HEK293 (cell line): ENCODE measurements around the gene TBCE.

Experiments
- CTCF ChIA-PET: fragments of 350-600 bp; formaldehyde crosslinking; extraction: SDS; loops from one replicate; lab custom pipeline; 2021; ENCODE audit warnings: antibody characterized with exemption; lab: Yijun Ruan, JAX
- POLR2A ChIA-PET: fragments of 300-600 bp; formaldehyde crosslinking; extraction: SDS; loops from one replicate; lab custom pipeline; 2020; ENCODE audit warnings: antibody characterized with exemption, inconsistent platforms; lab: Yijun Ruan, JAX
- H3K27ac ChIP-seq: fragments of 200-500 bp; sonication (Bioruptor generic); 2 replicates; pipeline ENCODE4 v1.5.1; 2014; ENCODE audit warnings: low read depth, low read length, control low read depth, inconsistent platforms; ENCODE audit errors: extremely low read depth
- H3K36me3 ChIP-seq, 2 experiments: fragments of 200-500 bp in 1 of 2; sonication (Bioruptor generic) in 1 of 2; 1 replicate in 1 of 2; 2 replicates in 1 of 2; pipeline ENCODE4 v1.5.1; 2014 to 2017; ENCODE audit warnings: inconsistent platforms in 2 of 2, low read length in 2 of 2; ENCODE audit not compliant: control insufficient read depth in 2 of 2, insufficient read depth in 1 of 2
- H3K4me1 ChIP-seq: fragments of 200-500 bp; sonication (Bioruptor generic); 2 replicates; pipeline ENCODE4 v1.5.1; 2014; ENCODE audit warnings: mild to moderate bottlenecking, low read length, inconsistent platforms; ENCODE audit not compliant: control insufficient read depth, insufficient read depth
- H3K4me3 ChIP-seq: 2 replicates; pipeline ENCODE4 v1.5.1; 2011; ENCODE audit warnings: low read depth, mild to moderate bottlenecking, control low read depth, low read length, moderate library complexity
- H3K9me3 ChIP-seq: fragments of 200-500 bp; sonication (Bioruptor generic); 2 replicates; pipeline ENCODE4 v1.5.1; 2014; ENCODE audit warnings: low read depth, low read length, inconsistent platforms; ENCODE audit not compliant: control insufficient read depth, insufficient read depth
- BCL11A ChIP-seq: fragments of 450-650 bp; formaldehyde crosslinking; IDR thresholded peaks from 2 replicates; pipeline ENCODE4 v1.5.1; 2016; ENCODE audit warnings: low read depth, missing biosample characterization, missing genetic modification characterization
- BCL11B ChIP-seq: fragments of 450-650 bp; formaldehyde crosslinking; IDR thresholded peaks from 2 replicates; pipeline ENCODE4 v1.5.1; 2016; ENCODE audit warnings: low read depth, missing biosample characterization, missing genetic modification characterization
- EGR2 ChIP-seq: fragments of 450-650 bp; formaldehyde crosslinking; IDR thresholded peaks from 2 replicates; pipeline ENCODE4 v1.5.1; 2016; ENCODE audit warnings: low read depth, missing biosample characterization, missing genetic modification characterization
- FEZF1 ChIP-seq: fragments of 450-650 bp; formaldehyde crosslinking; IDR thresholded peaks from 2 replicates; pipeline ENCODE4 v1.5.1; 2016; ENCODE audit warnings: missing biosample characterization, missing genetic modification characterization
- IKZF3 ChIP-seq: fragments of 450-650 bp; IDR thresholded peaks from 2 replicates; pipeline ENCODE4 v1.5.0; 2018; ENCODE audit warnings: missing biosample characterization, mild to moderate bottlenecking, missing genetic modification characterization, moderate library complexity
- KLF8 ChIP-seq: fragments of 450-650 bp; formaldehyde crosslinking; IDR thresholded peaks from 2 replicates; pipeline ENCODE4 v1.5.1; 2016; ENCODE audit warnings: missing biosample characterization, missing genetic modification characterization
- OSR2 ChIP-seq: fragments of 450-650 bp; formaldehyde crosslinking; IDR thresholded peaks from 2 replicates; pipeline ENCODE4 v1.5.1; 2016; ENCODE audit warnings: missing biosample characterization, missing genetic modification characterization
- SCRT1 ChIP-seq: fragments of 450-650 bp; formaldehyde crosslinking; IDR thresholded peaks from 2 replicates; pipeline ENCODE4 v1.5.1; 2016; ENCODE audit warnings: missing biosample characterization, missing genetic modification characterization, borderline replicate concordance
- TRIM28 ChIP-seq: IDR thresholded peaks from 2 replicates; pipeline ENCODE4 v1.6.1; 2011; ENCODE audit warnings: low read length, control low read depth, borderline replicate concordance
- YY1 ChIP-seq: fragments of 450-650 bp; formaldehyde crosslinking; IDR thresholded peaks from 2 replicates; pipeline ENCODE4 v1.5.1; 2018; ENCODE audit warnings: missing biosample characterization, missing genetic modification characterization
- ZBTB17 ChIP-seq: fragments of 450-650 bp; formaldehyde crosslinking; IDR thresholded peaks from 2 replicates; pipeline ENCODE4 v1.5.1; 2016; ENCODE audit warnings: missing biosample characterization, missing genetic modification characterization
- ZBTB20 ChIP-seq: fragments of 450-650 bp; formaldehyde crosslinking; IDR thresholded peaks from 2 replicates; pipeline ENCODE4 v1.5.1; 2016; ENCODE audit warnings: missing biosample characterization, missing genetic modification characterization
- ZEB2 ChIP-seq: fragments of 450-650 bp; formaldehyde crosslinking; IDR thresholded peaks from 2 replicates; pipeline ENCODE4 v1.5.1; 2016; ENCODE audit warnings: missing biosample characterization, missing genetic modification characterization
- ZNF10 ChIP-seq: fragments of 450-650 bp; formaldehyde crosslinking; IDR thresholded peaks from 2 replicates; pipeline ENCODE4 v1.5.1; 2017; ENCODE audit warnings: missing biosample characterization, missing genetic modification characterization
- ZNF121 ChIP-seq: fragments of 450-650 bp; formaldehyde crosslinking; IDR thresholded peaks from 2 replicates; pipeline ENCODE4 v1.5.1; 2016; ENCODE audit warnings: missing biosample characterization, missing genetic modification characterization
- ZNF311 ChIP-seq: fragments of 450-650 bp; formaldehyde crosslinking; IDR thresholded peaks from 2 replicates; pipeline ENCODE4 v1.5.1; 2017; ENCODE audit warnings: missing biosample characterization, missing genetic modification characterization, borderline replicate concordance
- ZNF501 ChIP-seq: fragments of 450-650 bp; formaldehyde crosslinking; IDR thresholded peaks from 2 replicates; pipeline ENCODE4 v1.5.1; 2016; ENCODE audit warnings: missing biosample characterization, missing genetic modification characterization
- ZNF561 ChIP-seq: fragments of 450-650 bp; IDR thresholded peaks from 2 replicates; pipeline ENCODE4 v1.5.1; 2018; ENCODE audit warnings: missing biosample characterization, missing genetic modification characterization, borderline replicate concordance
- ZNF610 ChIP-seq: fragments of 450-650 bp; formaldehyde crosslinking; IDR thresholded peaks from 2 replicates; pipeline ENCODE4 v1.5.1; 2016; ENCODE audit warnings: missing biosample characterization, missing genetic modification characterization, borderline replicate concordance
- ZNF664 ChIP-seq: fragments of 450-650 bp; formaldehyde crosslinking; IDR thresholded peaks from 2 replicates; pipeline ENCODE4 v1.5.1; 2016; ENCODE audit warnings: missing biosample characterization, missing genetic modification characterization
- ZNF701 ChIP-seq: fragments of 450-650 bp; formaldehyde crosslinking; IDR thresholded peaks from 2 replicates; pipeline ENCODE4 v1.5.1; 2016; ENCODE audit warnings: missing biosample characterization, missing genetic modification characterization
- ZNF768 ChIP-seq: fragments of 450-650 bp; formaldehyde crosslinking; IDR thresholded peaks from 2 replicates; pipeline ENCODE4 v1.5.1; 2018; ENCODE audit warnings: missing biosample characterization, mild to moderate bottlenecking, missing genetic modification characterization
- ZNF843 ChIP-seq: fragments of 450-650 bp; formaldehyde crosslinking; IDR thresholded peaks from 2 replicates; pipeline ENCODE4 v1.5.1; 2016; ENCODE audit warnings: missing biosample characterization, missing genetic modification characterization
- ZSCAN16 ChIP-seq: fragments of 450-650 bp; formaldehyde crosslinking; IDR thresholded peaks from 2 replicates; pipeline ENCODE4 v1.5.1; 2016; ENCODE audit warnings: missing biosample characterization, missing genetic modification characterization
- ZSCAN30 ChIP-seq: fragments of 450-650 bp; IDR thresholded peaks from 2 replicates; pipeline ENCODE4 v1.5.1; 2018; ENCODE audit warnings: missing biosample characterization, mild to moderate bottlenecking, missing genetic modification characterization, moderate library complexity
- ZXDB ChIP-seq: fragments of 450-650 bp; formaldehyde crosslinking; IDR thresholded peaks from 2 replicates; pipeline ENCODE4 v1.5.1; 2016; ENCODE audit warnings: missing biosample characterization, missing genetic modification characterization
- TF ChIP-seq, protein P1 (sequence below): fragments of 450-650 bp; formaldehyde crosslinking; IDR thresholded peaks from 2 replicates; pipeline ENCODE4 v1.5.1; 2017; ENCODE audit warnings: missing biosample characterization, missing genetic modification characterization
- TF ChIP-seq, protein P2 (sequence below): fragments of 450-650 bp; formaldehyde crosslinking; IDR thresholded peaks from 2 replicates; pipeline ENCODE4 v1.5.1; 2017; ENCODE audit warnings: missing biosample characterization, missing genetic modification characterization
- TF ChIP-seq, protein P3 (sequence below): fragments of 450-650 bp; formaldehyde crosslinking; IDR thresholded peaks from 2 replicates; pipeline ENCODE4 v1.5.1; 2017; ENCODE audit warnings: missing biosample characterization, mild to moderate bottlenecking, missing genetic modification characterization, moderate library complexity
- TF ChIP-seq, protein P4 (sequence below): fragments of 450-650 bp; formaldehyde crosslinking; IDR thresholded peaks from 2 replicates; pipeline ENCODE4 v1.5.1; 2016; ENCODE audit warnings: missing biosample characterization, missing genetic modification characterization

The TBCE gene

DNA sequence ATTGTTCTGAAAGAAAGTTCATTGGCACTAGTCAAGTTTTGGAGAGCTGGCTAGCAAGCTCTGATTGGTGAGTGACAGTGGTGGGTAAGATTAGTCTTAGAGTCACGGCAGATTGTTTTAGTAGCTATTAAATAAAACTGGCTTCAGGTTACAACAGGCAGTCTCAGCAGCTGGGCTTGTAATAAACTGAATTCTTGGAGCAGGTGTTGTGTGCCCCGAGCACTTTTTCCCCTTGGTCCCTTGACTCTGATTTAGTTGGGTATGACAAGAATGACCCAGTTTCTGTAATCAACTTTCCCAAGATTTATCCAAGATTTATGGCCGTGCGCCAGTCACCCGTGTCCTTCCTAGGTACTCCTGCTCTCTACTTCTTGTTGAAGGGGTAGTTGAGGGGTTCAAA, 40.2 kb downstream of the TBCE start (continued):
- 0 out of 2 replicates have a peak, but pooled peaks have one; percentile 65 for TF ChIP-seq ZXDB (tag by site-specific recombination)
- no peak for TF ChIP-seq ZSCAN16
- 0 out of 2 replicates have a peak, but pooled peaks have one; percentile 41 for TF ChIP-seq ZEB2
- TF ChIP-seq EGR2 (tag by site-specific recombination), result no peak
- TF ChIP-seq ZNF121, result no peak
- TF ChIP-seq ZNF561 (tag by site-specific recombination), result peak; percentile 65
- TF ChIP-seq ZBTB20 (tag by site-specific recombination), result no peak
- no peak for TF ChIP-seq ZNF701 (tag by site-specific recombination)
- TF ChIP-seq ZNF501 (tag by site-specific recombination), result 0 out of 2 replicates have a peak, but pooled peaks have one; percentile 37
- TF ChIP-seq, protein P1, sequence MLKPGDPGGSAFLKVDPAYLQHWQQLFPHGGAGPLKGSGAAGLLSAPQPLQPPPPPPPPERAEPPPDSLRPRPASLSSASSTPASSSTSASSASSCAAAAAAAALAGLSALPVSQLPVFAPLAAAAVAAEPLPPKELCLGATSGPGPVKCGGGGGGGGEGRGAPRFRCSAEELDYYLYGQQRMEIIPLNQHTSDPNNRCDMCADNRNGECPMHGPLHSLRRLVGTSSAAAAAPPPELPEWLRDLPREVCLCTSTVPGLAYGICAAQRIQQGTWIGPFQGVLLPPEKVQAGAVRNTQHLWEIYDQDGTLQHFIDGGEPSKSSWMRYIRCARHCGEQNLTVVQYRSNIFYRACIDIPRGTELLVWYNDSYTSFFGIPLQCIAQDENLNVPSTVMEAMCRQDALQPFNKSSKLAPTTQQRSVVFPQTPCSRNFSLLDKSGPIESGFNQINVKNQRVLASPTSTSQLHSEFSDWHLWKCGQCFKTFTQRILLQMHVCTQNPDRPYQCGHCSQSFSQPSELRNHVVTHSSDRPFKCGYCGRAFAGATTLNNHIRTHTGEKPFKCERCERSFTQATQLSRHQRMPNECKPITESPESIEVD, result peak; percentile 90
- 0 out of 2 replicates have a peak, but pooled peaks have one; percentile 31 for TF ChIP-seq BCL11B
- 0 out of 2 replicates have a peak, but pooled peaks have one; percentile 33 for TF ChIP-seq BCL11A (tag by site-specific recombination)
- TF ChIP-seq YY1 (tag by site-specific recombination), result no peak
- TF ChIP-seq, protein P2, sequence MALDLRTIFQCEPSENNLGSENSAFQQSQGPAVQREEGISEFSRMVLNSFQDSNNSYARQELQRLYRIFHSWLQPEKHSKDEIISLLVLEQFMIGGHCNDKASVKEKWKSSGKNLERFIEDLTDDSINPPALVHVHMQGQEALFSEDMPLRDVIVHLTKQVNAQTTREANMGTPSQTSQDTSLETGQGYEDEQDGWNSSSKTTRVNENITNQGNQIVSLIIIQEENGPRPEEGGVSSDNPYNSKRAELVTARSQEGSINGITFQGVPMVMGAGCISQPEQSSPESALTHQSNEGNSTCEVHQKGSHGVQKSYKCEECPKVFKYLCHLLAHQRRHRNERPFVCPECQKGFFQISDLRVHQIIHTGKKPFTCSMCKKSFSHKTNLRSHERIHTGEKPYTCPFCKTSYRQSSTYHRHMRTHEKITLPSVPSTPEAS (tag by site-specific recombination), result no peak
- 0 out of 2 replicates have a peak, but pooled peaks have one; percentile 43 for TF ChIP-seq SCRT1
- peak; percentile 71; the same call in 1 of the 2 replicates for TF ChIP-seq ZNF10 (tag by site-specific recombination)
- TF ChIP-seq OSR2 (tag by site-specific recombination), result peak; percentile 86
- TF ChIP-seq, protein P3, sequence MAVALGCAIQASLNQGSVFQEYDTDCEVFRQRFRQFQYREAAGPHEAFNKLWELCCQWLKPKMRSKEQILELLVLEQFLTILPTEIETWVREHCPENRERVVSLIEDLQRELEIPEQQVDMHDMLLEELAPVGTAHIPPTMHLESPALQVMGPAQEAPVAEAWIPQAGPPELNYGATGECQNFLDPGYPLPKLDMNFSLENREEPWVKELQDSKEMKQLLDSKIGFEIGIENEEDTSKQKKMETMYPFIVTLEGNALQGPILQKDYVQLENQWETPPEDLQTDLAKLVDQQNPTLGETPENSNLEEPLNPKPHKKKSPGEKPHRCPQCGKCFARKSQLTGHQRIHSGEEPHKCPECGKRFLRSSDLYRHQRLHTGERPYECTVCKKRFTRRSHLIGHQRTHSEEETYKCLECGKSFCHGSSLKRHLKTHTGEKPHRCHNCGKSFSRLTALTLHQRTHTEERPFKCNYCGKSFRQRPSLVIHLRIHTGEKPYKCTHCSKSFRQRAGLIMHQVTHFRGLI, result peak; percentile 42; the same call in 1 of the 2 replicates
- peak; percentile 93 for TF ChIP-seq ZSCAN30 (tag by site-specific recombination)
- TF ChIP-seq IKZF3 (tag by site-specific recombination), result peak; percentile 88
- TF ChIP-seq ZNF843 (tag by site-specific recombination), result peak; percentile 78
- TF ChIP-seq ZNF664 (tag by site-specific recombination), result peak; percentile 98
- no peak for TF ChIP-seq TRIM28
- peak; percentile 47; the same call in 1 of the 2 replicates for TF ChIP-seq ZNF610 (tag by site-specific recombination)
- TF ChIP-seq, all 188 proteins: peak for 29

DNA sequence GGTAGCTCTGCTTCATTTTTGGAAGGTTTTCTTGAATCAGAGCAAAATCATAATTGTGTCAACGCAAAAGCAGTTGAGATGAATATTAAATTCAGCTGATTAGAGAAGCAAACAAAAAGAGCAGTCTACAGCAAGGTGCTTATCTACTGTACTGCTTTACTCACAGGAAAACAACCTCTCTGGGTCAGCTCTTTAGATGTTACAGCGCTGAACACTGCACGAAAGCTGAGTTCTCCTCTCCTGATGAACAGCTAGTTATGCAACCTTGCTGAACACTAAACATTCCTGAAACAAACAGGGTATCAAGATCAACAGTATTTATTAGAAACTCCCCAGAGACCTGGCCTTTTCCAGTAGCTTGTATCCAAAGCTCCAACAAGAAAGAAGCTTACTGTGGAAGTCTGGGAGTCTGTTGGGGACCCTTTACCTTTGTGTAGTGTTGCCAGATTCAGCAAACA, 41.3 kb downstream of the TBCE start:
- no peak overlapping the region for H3K4me3 ChIP-seq
- peaks cover 25% of the 10 kb centered on the region for H3K4me1 ChIP-seq
- H3K36me3 ChIP-seq, result peaks cover 0 to 2% of the 10 kb centered on the region in 2 experiments; a peak in 2 of 3 replicates
- H3K27ac ChIP-seq, result 0 out of 2 replicates have a peak overlapping the region, but pooled peaks have one; percentile 6
- no peaks in the 10 kb centered on the region for H3K9me3 ChIP-seq
- ChIA-PET POLR2A (interaction anchor here (0.7 to 2.0 kb wide), 5 partner anchors 41 to 95 kb away, joined by 3 to 9 read pairs (median 5); partner anchors contain the start of genes ARID4B, GGPS1 and TBCE), CTCF (interaction anchor here (0.9 to 1.4 kb wide), 4 partner anchors 8 to 156 kb away, joined by 4 to 14 read pairs (median 4); partner anchors contain the start of gene GGPS1)
- TF ChIP-seq ZNF768 (tag by site-specific recombination), result peak; percentile 85
- TF ChIP-seq ZXDB (tag by site-specific recombination), result no peak
- no peak for TF ChIP-seq KLF8 (tag by site-specific recombination)
- 0 out of 2 replicates have a peak, but pooled peaks have one; percentile 35 for TF ChIP-seq OSR2 (tag by site-specific recombination)
- peak; percentile 32; the same call in 1 of the 2 replicates for TF ChIP-seq ZBTB17 (tag by site-specific recombination)
- peak; percentile 33; the same call in 1 of the 2 replicates for TF ChIP-seq ZBTB20 (tag by site-specific recombination)
- TF ChIP-seq, protein P4, sequence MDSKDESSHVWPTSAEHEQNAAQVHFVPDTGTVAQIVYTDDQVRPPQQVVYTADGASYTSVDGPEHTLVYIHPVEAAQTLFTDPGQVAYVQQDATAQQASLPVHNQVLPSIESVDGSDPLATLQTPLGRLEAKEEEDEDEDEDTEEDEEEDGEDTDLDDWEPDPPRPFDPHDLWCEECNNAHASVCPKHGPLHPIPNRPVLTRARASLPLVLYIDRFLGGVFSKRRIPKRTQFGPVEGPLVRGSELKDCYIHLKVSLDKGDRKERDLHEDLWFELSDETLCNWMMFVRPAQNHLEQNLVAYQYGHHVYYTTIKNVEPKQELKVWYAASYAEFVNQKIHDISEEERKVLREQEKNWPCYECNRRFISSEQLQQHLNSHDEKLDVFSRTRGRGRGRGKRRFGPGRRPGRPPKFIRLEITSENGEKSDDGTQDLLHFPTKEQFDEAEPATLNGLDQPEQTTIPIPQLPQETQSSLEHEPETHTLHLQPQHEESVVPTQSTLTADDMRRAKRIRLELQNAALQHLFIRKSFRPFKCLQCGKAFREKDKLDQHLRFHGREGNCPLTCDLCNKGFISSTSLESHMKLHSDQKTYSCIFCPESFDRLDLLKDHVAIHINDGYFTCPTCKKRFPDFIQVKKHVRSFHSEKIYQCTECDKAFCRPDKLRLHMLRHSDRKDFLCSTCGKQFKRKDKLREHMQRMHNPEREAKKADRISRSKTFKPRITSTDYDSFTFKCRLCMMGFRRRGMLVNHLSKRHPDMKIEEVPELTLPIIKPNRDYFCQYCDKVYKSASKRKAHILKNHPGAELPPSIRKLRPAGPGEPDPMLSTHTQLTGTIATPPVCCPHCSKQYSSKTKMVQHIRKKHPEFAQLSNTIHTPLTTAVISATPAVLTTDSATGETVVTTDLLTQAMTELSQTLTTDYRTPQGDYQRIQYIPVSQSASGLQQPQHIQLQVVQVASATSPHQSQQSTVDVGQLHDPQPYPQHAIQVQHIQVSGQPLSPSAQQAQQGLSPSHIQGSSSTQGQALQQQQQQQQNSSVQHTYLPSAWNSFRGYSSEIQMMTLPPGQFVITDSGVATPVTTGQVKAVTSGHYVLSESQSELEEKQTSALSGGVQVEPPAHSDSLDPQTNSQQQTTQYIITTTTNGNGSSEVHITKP, result peak; percentile 54
- TF ChIP-seq FEZF1 (tag by site-specific recombination), result peak; percentile 91
- TF ChIP-seq ZSCAN30 (tag by site-specific recombination), result 0 out of 2 replicates have a peak, but pooled peaks have one; percentile 8
- peak; percentile 64; the same call in 1 of the 2 replicates for TF ChIP-seq TRIM28
- no peak for TF ChIP-seq ZNF311 (tag by site-specific recombination)
